GM21515 (cell line): ENCODE data around the gene SORCS2.

Experiments
- ATAC-seq: cut with Tn5 transposase; IDR thresholded peaks from one replicate; pipeline ENCODE4 v1.9.1; 2021; ENCODE audit not compliant: unreplicated experiment

The SORCS2 gene

DNA sequence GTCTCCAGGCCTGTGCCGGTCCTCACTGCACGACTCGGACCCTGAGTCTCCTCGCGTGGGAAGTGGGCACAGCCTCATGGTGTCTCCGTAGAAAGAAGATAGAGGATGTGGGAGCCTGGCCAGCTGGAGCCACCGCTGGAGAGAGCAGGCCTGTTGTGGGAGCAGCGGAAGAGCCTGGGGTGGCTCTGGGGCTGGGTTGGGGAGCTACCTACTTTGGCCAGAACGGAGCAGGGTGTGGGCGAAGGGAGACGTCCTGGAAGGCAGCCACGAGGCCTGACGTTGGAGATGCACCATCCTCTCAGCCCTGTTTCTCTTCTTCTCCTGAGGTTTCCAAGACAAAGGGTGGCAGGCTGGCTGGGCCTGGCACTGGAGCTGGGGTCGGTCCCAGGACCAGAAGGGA is 93.8 kb downstream of the SORCS2 start:
- no peak for ATAC-seq

DNA sequence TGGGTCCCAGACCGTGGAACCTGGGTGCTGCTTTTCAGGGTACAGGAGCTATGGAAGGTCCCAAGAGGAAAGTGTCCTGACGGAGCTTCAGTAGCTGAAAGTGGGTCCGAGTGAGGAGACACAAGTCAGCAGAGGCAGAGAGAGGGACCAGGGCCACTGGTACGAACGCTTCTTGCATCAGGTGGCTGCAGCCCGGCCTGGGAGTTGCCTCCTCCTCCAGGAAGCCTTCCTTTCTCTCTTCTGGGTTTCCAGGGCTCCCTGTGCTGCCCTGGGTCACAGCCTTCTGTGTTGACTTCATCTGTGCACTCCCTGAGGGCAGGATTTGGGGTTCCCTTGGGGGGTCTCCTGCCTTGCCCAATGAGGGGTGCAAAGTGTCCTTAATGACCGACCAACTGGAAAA is 94.5 kb downstream of the SORCS2 start:
- no peak for ATAC-seq

DNA sequence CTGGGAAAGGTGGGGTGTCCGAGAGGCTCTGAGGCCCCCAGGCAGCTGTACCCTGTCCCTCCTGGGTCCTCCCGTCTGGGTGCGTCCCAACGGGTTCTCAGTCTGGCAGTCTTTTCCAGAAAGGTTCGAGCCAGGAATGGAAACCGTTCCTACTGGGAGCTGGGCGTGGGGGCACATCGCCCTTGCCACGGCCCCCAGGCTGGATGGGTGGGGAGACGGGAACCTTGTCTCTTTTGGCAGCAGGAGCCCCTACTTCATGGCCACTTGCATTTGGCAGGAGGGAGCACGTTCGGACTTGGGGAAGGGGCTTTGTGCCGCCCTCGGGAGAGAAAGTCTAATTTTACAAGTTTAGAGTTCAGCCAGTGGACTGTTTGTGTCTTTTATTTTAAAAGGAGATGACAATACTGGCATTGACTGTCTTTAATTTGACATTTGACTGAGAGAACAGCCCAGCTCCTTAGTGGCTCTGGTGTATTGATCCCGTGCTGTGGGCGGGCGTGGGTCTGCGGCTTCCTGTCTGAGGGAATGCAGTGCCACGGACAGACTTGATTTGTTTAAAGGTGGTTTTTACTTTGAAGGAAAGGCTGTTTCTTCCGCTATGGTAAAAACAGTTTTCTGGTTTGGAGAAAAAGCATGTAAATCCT is 95.1 kb downstream of the SORCS2 start:
- no peak for ATAC-seq

DNA sequence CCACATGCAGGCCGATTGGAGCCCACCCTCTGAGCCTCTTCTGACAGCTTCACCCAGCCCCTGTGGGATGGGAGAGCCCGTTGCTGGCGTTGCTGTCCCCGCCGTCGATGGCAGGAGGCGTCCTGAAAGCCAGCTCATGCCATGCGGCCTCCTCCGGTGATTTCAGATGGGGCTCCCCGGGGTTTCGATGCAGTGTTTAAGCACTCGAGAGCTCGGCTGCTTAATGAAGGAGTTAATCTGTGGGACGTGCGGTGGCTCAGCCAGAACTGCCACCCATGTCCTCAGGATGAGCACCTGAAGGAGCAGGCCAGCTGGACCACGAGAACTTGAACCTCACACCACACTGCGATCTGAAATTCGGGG is 95.6 kb downstream of the SORCS2 start:
- no peak for ATAC-seq

DNA sequence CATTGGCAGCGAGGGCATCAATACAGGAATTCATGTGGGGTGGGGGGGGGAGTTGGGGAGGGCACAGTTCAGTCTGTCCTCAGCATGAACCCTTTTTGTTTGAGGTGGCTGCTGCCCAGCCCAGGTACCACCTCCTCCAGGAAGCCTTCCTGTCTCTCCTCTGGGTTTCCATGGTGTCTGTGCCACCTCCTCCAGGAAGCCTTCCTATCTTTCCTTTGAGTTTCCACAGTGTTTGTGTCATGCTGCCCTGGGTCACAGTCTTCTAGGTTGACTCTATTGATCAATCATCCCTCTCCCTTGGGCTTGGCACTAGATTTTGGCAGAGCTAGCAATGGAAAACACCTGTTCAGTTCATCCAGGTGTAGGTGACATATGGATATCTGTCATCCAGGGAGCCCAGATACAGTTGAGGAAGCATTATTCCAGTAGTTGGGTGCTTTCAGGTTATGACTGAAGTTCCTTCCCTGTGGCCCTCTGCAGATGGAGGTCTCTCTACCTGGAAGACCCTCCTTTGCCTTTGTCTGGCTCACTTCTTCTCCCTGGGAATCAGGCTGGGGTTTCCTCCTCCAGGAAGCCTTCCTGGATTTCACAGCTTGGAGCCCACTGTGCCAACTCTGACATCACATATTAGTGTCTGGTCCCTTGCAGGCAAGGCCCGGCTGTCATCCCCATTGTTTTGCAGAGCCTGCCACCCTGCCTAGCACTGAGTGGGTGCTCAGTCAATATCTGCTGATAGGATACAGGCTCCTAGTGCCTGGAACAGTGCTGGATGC is 96.6 kb downstream of the SORCS2 start:
- ATAC-seq: no peak

DNA sequence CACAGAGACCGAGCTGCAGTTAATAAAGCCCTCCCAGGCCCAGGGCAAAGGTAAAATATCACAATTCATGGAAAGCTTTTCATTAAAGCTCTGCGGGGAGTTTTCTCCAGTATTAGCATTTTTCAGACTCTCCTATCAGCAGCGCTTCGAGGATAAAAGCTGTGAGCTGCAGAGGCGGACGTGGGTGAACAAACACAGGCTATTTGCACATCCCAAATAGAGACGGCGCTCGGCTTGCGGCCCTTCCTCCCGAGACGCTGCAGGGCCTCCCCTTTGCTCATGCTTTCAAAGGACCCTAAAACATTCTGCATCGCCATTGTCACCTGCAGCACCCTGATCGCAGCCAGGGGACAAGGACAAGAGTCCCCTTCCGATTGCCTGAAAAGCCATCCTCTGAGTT is 97.3 kb downstream of the SORCS2 start:
- ATAC-seq: no peak

DNA sequence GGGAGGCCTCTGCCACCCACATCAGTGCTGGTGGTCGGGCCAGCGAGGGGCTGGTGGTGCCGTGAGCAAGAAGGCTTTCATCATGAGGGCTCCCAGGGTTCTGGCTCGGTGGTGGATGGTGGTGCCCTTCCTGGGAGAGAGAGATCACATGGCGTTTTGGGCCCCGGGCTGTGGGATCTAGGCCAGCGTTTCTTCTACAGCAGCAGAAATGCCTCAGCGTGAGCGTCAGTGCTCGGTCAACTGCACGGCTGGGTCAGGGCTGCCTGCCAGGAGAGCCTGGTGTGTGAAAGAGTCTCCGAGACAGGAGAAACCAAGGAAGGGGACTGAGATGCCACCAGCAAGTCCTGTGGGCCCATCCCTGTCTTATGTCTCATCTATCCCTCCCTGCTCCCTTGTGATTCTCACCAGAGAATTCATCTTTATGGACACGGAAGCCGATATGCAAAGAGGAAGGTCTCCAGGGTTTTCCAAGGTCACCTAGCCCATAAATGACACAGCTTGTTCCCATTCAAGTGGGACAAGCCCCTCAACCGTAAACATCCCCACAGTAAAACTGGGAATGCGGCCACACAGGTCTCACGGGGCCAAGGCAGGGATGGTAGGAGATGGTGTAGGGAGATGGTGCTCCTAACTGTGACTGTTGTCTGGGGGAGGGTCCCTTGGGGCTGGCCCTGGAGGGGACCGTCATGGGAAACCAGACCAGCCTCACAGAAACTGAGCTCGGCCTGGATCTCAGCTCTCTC is 99.2 kb downstream of the SORCS2 start:
- ATAC-seq: no peak

DNA sequence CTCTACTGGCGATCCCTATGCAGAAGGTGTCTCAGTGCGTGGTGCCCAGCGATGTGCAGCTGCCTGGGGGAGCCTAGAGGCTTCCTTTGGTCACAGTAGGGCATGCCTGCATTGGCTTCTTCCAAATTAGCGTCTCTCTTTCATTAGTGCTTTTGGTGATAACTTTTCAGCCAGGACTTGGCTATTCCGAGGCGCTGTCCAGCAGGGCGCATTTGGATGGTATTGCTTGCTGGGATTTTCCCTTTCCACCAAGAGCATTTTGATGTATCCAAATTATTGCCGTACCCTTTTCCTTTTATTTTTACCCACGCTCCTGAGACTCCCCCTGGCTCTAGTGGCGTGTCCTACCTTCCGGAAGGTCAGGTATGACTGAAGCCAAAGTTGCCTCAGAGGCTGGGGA is 101.4 kb downstream of the SORCS2 start:
- ATAC-seq: no peak

DNA sequence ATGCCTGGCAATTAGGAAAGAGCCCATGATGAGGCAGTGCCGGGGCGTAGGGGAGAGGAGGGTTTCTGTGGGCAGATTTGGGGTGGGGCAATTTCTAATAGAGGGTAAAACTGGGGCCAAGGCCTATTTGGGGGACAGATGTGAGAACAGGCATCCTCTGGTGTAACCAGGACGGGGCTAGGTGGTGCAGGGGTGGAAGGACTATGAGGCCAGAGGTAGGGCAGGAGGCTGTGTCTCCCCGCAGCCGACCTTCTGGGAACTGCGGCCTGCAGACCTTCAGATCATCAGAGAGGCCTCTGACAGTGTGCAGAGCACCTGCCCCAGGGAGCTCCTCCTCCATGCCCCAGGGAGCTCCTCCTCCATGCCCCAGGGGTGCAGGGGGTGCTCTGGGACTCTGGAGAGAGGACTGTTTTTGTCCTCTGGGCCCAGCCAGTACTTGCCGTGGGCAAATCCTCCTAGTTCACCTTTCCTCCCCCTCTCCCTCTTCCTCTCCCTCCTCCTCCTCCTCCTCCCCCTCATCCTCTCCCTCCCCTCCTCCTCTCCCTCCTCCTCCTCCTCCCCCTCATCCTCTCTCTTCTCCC is 101.9 kb downstream of the SORCS2 start:
- no peak for ATAC-seq

DNA sequence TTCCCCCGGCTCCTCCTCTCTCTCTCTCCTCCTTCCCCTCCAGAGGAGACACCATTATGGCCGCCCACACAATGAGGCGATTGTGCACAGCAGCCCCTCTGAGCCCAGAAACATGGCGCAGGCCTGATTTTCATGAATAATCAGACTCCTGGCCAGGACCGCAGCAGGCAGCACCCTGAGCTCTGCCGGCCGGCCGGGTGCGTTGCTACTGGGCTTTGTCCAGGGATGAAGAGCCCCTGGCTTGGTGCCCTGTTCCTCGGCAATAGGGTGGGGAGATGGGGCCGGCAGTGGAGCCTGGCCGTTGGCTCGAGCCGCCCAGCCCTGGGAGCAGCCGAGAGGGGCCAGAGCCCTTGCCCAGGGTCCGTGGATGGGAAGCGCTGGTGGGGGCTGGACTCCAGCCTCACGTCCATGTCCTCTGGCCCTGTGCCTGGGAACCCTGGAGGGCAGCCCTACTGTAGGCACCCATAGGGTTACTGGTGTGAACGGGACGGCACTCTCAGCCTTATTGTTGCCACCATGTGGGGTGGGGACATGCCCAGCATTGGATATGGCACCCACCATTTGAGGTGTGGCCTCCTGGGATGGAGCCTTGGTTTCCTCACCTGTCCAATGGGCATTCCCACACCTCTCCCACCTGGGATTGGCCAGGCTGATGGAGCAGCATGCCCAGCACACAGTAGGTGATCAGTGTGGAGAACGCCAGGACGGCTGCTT is 103.0 kb downstream of the SORCS2 start:
- ATAC-seq: no peak

DNA sequence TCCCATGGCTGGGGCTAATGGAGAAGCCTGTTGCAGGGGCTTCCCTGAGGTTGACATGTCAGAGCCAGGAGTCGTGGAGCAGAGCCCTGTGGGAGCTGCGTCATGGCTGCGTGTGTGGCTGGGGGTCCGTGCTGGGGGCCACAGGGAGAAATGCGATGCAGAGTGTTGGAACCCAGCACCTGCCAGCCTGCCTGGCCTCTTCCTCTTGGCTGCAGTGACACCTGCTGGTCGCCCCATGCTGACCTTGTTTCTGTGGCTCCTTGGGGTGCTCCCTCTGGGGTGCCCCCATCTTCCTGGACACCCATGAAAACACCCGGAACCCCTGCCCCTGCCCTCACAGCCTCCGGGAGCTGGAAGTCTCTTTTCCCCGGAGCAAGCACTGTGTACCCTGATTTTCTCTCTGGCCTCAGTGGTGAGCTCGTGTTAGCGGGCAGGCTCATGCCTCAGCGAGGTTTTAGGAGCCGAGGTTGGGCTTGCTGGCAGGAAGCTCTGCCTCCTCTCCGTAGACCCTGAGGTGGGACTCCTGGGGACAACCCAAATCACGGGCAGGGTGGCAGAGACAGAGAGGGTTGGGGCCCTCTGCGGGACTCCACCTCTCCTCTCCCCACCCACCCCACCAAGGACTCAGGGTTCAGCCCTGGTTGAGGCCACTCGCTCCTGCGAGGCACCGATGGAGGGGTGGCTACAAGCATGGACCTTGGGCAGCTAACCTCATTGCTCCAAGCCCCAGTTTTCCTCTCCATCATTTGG is 103.7 kb downstream of the SORCS2 start:
- ATAC-seq: no peak

DNA sequence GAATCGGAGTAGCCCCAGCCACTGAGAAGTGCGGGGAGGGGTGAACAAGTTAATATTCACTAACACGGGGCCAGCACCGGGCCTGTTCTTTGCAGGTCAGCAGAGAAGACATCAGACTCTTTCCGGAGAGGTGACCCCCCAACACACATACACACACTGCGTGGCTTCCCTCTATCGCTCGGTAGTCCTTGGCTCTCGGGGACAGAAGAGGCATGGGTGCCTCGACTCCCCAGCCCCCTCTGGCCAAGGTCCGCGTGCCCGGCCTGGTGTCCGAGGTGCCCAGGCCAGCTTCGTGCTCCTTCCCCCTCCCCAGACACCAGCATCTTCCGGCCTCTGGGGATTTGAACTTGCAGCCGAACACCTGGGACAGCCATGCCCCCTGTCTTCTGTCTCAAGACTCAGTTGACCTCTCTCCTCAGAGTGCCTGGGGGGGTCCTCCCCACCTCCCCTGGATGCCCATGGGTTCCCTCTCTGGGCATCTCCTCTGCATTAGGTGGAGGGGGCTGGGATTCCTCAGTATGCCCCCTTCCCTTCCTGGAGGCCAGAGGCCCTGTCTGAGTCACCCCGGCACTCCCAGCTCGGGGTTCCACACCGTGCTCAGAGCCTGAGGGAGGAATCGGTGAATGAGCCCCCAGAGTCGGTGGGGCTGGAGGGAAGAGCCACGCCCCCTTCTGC is 104.5 kb downstream of the SORCS2 start:
- ATAC-seq: no peak

DNA sequence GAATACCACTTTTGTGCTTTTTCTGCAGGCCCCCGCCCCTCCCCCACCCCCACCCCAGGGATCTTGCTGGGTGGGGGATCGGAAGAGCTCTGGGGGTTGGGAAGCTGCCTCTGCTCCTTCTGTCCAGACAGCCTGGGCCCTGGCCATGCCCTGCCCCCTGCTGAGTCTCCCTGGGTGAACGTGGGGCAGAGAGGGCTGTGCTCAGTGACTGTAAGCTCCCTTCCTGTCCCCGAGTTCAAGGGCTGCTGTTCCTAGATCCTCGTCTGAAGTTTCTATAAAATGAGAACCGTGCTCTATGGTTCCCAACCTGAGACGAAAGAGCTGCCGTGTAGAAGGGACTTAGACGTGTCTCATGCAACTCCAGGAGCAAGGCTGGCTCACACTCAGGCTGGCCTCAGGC is 105.0 kb downstream of the SORCS2 start:
- no peak for ATAC-seq

DNA sequence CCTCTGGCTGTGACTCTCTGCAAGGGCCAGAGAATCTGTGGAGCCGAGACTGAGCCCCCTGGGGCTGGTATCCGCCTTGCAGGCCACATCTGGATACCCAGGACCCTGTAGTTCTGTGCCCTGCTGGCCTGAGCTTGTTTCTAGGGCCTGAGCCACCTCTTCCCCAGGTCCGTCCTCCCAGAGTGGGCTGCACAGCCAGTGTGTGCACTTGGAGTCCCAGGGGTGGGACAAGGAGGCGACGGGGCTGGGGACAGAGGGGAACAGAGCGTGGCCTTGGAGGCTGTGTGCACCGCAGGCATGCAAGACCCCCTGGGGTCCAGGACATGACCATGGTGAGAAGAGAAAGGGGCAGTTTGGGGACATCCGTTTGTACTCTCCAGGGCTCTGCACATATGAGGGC is 105.5 kb downstream of the SORCS2 start:
- ATAC-seq: no peak

DNA sequence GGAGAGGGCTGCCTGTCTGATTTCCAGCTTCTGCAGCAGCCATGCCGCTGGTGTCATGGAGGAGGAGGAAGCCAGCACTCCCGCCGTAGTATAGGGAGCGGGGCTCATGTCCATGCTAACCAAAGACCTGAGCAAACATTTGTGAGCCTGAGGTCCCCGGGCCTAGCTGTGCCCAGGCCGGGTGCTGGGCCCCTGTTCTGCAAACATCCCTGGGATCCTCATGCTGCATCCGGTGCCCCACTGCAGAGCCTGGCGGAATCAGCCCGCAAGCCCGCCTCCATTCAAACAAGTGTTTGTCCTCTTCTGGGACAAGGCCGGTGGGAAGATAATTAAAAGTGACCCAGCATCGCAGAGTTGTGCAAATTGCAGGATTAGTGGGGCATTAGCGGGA is 106.3 kb downstream of the SORCS2 start:
- no peak for ATAC-seq

DNA sequence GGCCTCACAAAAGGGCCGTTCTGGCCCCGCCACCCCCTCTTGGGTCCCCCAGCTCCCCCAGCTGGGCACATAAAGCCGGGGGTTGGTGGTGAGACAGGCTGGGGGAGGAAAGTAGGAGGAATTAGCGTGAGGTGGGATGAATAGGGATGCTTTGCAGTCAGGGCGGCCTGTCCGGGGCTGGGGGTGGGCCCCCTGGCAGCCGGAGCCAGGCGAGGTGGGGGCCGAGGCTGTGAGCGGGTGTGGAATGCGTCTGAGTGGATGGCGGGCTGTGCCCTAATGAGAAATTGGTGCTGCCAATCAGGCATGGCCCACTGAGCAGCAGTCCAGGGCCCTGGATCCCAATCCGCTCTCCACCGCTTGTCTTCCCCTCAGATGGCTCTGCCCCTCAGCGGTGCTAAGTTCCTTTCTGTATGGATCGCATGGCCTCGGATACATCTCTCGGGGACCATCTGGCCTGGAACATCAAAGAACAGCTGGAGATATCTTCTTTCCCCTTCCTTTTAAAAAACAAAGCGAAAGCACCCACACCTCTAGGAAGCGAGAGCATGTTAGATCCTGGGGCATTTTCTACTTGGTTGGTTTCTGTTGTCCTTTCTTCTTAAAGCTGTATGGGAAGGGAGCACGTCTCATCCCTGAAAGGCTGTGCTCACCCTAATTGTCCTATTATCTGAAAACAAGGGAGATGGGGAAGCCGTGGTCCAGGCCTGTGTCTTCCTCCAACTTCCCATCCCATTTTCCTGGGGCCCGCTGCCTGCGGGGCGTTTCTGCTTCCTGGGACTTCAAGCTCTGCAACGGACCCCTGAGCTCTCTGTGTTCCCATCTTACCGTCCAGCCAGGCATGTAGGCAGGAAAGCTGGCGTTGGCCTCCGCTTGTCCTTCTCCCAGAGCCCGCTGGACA is 106.9 kb downstream of the SORCS2 start:
- ATAC-seq: no peak

DNA sequence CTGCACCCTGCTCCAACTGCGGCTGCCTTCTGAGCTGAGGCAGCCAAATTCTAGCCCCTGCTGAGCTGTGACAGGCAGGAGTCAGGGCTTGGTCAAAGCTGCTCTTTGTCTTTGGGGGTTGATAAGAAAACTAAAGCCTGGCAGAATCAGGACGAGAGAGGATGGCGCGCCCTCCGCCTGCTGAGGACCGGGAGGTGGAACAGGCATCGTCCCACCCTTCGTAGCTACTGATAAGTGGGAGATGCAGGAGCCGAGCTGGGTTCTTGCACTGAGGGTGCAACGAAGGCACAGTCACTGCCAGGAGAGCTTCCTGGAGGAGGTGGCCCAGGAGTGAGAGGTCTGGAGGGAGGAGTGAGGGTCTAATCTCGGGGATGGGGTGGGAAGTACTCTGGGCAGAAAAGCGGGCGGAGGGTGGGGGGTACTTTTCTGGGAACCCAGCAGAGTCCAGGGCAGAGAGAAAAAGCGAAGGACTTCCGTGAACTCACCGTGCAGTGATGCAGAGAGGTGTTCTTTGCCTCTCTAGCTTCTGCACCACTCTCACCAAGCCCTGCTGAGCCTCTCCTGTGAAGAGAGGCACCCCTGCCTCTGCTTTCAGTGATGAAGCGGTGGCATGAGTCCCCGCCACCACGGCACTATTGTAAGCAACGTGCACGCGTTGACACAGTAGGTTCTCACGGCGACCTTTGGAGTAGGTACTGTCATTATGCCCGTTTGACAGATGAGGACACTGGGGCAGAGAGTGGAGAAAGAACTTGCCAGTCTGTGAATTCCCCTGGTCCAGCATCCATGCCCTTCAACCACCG is 107.8 kb downstream of the SORCS2 start:
- no peak for ATAC-seq

DNA sequence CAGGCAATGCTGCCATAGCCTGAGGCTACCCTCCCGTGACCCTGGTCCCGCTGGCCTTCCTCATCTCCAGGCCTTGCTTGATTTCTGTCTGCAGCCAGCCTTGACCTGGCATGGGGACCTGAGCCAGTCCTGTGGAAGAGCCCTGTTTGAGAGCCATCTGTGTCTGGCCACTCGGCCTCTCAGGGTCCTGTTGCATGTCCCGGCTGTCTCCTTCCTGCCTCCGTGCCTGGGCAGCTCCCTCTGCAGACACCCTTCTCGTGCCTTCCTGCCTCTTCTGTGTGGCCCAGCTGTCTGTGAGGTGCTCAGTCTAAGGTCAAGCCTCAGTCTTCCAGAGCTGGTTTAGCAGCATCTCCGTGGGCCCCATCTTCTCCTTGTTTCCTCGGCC is 108.4 kb downstream of the SORCS2 start:
- ATAC-seq: no peak
